HepG2 (cell line): ENCODE measurements around the gene FAM174C. TPM values are rescaled to one million over a fixed set of nuclear protein-coding genes. Genes with fewer than 3 reads are reported as not detected.

Experiments
- KLF11 ChIP-seq: IDR thresholded peaks from 2 replicates; pipeline ENCODE4 v1.6.1; 2016; ENCODE audit warnings: missing compliant biosample characterization
- MYC ChIP-seq: sonication (generic); formaldehyde crosslinking; IDR thresholded peaks from 2 replicates; pipeline ENCODE4 v1.9.0; 2021; ENCODE audit warnings: missing genetic modification reagents, borderline replicate concordance
- NCOA5 ChIP-seq: sonication (generic); formaldehyde crosslinking; IDR thresholded peaks from 2 replicates; pipeline ENCODE4 v1.4.0; 2020; ENCODE audit warnings: missing genetic modification reagents
- SPEN ChIP-seq: sonication (generic); formaldehyde crosslinking; IDR thresholded peaks from 2 replicates; pipeline ENCODE4 v1.5.1; 2020; ENCODE audit warnings: low read depth, mild to moderate bottlenecking, missing genetic modification reagents
- SRY ChIP-seq: sonication (generic); formaldehyde crosslinking; IDR thresholded peaks from 2 replicates; pipeline ENCODE4 v1.8.0; 2022; ENCODE audit warnings: mild to moderate bottlenecking, missing genetic modification reagents
- THAP11 ChIP-seq: IDR thresholded peaks from 2 replicates; pipeline ENCODE4 v1.6.1; 2016; ENCODE audit warnings: missing biosample characterization, missing genetic modification reagents
- ZC3H4 ChIP-seq: sonication (generic); formaldehyde crosslinking; IDR thresholded peaks from 2 replicates; pipeline ENCODE4 v1.4.0; 2020; ENCODE audit warnings: missing genetic modification reagents, borderline replicate concordance
- ZNF251 ChIP-seq: sonication (generic); formaldehyde crosslinking; IDR thresholded peaks from 2 replicates; pipeline ENCODE4 v1.9.0; 2021; ENCODE audit warnings: mild to moderate bottlenecking, missing genetic modification reagents
- ZNF510 ChIP-seq: sonication (generic); formaldehyde crosslinking; IDR thresholded peaks from 2 replicates; pipeline ENCODE4 v1.4.0; 2020; ENCODE audit warnings: low read depth, mild to moderate bottlenecking, missing genetic modification reagents
- polyA plus RNA-seq, 8 experiments: library from polyadenylated mRNA; depleted of rRNA in 3 of 8; stranded (reverse) in 7 of 8; unstranded in 1 of 8; fragments of >200 nt; fragmentation: Illumina TruSeq in 4 of 8; extraction: Trizol in 4 of 8; gene quantifications; 2 replicates each; pipeline versions ENCODE4 v1.2.1 to v1.2.3, GENCODE V29; 2011 to 2016; ENCODE audit warnings: low read depth in 4 of 8, missing spikeins in 1 of 8, mixed read lengths in 1 of 8; ENCODE audit not compliant: insufficient read depth in 1 of 8
- total RNA-seq, 5 experiments: library from RNA; depleted of rRNA; stranded (reverse); fragments of >200 nt; fragmentation: Illumina TruSeq; extraction: Trizol; gene quantifications; 2 replicates each; pipeline ENCODE4 v1.2.3, GENCODE V29; 2016; ENCODE audit warnings: low read depth in 1 of 5
- TF ChIP-seq, protein P1 (sequence below): sonication (generic); formaldehyde crosslinking; IDR thresholded peaks from 2 replicates; pipeline ENCODE4 v1.5.0; 2020; ENCODE audit warnings: missing genetic modification reagents
- TF ChIP-seq, protein P2 (sequence below): sonication (generic); formaldehyde crosslinking; IDR thresholded peaks from 2 replicates; pipeline ENCODE4 v1.8.1; 2023; ENCODE audit warnings: mild to moderate bottlenecking, inconsistent platforms, moderate library complexity, missing genetic modification reagents, borderline replicate concordance
- TF ChIP-seq, protein P3 (sequence below): sonication (generic); formaldehyde crosslinking; IDR thresholded peaks from 2 replicates; pipeline ENCODE4 v1.4.0; 2020; ENCODE audit warnings: low read depth, missing genetic modification reagents
- TF ChIP-seq, protein P4 (sequence below): sonication (generic); formaldehyde crosslinking; IDR thresholded peaks from 2 replicates; pipeline ENCODE4 v1.4.0; 2020; ENCODE audit warnings: missing genetic modification reagents, borderline replicate concordance

The FAM174C gene
- total and polyA plus RNA-seq, 2 of the 13 experiments (the other 11 are each of a cell fraction or from before 2014, with no cell fraction given), result 19.5 to 31.3 TPM

DNA sequence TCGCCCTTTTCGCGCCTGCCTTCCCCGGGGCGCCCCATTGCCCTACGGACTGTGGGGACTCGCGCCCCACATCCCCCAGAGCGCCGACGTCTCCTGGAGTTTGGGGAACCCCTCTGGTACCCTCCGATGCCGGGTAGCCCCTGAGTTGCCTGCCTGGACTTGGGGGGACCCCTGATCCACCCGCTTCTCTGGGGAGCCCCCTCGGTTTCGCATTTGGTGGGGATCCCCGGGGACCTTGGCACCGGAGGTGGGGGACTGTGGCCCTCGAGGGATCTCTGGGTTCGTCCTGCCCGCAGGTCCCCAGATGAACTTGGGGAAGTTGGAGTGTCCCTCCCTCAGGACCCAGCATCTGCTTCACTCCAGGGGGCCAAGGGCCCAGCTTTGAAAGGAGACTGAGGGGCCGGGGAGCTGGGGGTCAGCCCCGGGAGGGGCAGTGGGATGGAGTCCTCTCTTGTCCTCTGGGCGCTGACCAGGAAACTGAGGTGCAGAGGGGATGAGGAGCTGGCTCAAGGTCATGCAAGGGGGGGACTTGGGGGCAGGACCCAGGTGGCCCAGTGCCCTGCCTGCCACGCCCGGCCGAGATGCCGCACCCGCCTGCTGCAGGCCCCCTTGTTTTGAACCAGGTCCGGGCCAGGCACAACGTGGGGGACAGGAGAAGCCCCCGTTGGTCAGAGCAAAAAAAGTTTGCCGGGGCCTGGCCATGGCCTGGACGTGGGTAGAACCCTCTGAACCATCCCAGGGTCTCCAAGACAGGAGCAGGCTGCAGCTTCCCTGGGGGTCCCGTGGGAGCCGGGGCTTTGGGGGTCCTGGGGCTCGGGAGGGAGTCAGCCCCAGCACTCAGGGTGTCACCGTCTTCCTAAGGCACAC lies 11.4 kb downstream of the FAM174C start (continued):
- TF ChIP-seq NCOA5 (no peak), SRY (CRISPR knock-in tag) (0 out of 2 replicates have a peak, but pooled peaks have one; percentile 48), MYC (peak; percentile 14; the same call in 1 of the 2 replicates), THAP11 (CRISPR knock-in tag) (no peak), KLF11 (CRISPR knock-in tag) (no peak), ZNF510 (CRISPR knock-in tag) (no peak), ZC3H4 (CRISPR knock-in tag) (no peak), ZNF251 (CRISPR knock-in tag) (no peak), SPEN (CRISPR knock-in tag) (peak; percentile 12; the same call in 1 of the 2 replicates)
- TF ChIP-seq, protein P1, sequence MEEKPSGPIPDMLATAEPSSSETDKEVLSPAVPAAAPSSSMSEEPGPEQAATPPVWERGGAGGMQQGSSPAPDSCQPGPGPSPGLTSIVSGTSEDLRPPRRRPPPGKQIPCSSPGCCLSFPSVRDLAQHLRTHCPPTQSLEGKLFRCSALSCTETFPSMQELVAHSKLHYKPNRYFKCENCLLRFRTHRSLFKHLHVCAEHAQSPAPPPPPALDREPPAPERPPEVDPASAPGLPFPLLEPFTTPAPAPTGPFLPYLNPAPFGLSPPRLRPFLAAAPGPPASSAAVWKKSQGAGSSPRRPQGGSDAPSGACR (CRISPR knock-in tag), result no peak
- TF ChIP-seq, protein P2, sequence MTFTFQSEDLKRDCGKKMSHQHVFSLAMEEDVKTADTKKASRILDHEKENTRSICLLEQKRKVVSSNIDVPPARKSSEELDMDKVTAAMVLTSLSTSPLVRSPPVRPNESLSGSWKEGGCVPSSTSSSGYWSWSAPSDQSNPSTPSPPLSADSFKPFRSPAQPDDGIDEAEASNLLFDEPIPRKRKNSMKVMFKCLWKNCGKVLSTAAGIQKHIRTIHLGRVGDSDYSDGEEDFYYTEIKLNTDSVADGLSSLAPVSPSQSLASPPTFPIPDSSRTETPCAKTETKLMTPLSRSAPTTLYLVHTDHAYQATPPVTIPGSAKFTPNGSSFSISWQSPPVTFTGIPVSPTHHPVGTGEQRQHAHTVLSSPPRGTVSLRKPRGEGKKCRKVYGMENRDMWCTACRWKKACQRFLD, result no peak
- TF ChIP-seq, protein P3, sequence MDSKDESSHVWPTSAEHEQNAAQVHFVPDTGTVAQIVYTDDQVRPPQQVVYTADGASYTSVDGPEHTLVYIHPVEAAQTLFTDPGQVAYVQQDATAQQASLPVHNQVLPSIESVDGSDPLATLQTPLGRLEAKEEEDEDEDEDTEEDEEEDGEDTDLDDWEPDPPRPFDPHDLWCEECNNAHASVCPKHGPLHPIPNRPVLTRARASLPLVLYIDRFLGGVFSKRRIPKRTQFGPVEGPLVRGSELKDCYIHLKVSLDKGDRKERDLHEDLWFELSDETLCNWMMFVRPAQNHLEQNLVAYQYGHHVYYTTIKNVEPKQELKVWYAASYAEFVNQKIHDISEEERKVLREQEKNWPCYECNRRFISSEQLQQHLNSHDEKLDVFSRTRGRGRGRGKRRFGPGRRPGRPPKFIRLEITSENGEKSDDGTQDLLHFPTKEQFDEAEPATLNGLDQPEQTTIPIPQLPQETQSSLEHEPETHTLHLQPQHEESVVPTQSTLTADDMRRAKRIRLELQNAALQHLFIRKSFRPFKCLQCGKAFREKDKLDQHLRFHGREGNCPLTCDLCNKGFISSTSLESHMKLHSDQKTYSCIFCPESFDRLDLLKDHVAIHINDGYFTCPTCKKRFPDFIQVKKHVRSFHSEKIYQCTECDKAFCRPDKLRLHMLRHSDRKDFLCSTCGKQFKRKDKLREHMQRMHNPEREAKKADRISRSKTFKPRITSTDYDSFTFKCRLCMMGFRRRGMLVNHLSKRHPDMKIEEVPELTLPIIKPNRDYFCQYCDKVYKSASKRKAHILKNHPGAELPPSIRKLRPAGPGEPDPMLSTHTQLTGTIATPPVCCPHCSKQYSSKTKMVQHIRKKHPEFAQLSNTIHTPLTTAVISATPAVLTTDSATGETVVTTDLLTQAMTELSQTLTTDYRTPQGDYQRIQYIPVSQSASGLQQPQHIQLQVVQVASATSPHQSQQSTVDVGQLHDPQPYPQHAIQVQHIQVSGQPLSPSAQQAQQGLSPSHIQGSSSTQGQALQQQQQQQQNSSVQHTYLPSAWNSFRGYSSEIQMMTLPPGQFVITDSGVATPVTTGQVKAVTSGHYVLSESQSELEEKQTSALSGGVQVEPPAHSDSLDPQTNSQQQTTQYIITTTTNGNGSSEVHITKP, result no peak
- TF ChIP-seq, protein P4, sequence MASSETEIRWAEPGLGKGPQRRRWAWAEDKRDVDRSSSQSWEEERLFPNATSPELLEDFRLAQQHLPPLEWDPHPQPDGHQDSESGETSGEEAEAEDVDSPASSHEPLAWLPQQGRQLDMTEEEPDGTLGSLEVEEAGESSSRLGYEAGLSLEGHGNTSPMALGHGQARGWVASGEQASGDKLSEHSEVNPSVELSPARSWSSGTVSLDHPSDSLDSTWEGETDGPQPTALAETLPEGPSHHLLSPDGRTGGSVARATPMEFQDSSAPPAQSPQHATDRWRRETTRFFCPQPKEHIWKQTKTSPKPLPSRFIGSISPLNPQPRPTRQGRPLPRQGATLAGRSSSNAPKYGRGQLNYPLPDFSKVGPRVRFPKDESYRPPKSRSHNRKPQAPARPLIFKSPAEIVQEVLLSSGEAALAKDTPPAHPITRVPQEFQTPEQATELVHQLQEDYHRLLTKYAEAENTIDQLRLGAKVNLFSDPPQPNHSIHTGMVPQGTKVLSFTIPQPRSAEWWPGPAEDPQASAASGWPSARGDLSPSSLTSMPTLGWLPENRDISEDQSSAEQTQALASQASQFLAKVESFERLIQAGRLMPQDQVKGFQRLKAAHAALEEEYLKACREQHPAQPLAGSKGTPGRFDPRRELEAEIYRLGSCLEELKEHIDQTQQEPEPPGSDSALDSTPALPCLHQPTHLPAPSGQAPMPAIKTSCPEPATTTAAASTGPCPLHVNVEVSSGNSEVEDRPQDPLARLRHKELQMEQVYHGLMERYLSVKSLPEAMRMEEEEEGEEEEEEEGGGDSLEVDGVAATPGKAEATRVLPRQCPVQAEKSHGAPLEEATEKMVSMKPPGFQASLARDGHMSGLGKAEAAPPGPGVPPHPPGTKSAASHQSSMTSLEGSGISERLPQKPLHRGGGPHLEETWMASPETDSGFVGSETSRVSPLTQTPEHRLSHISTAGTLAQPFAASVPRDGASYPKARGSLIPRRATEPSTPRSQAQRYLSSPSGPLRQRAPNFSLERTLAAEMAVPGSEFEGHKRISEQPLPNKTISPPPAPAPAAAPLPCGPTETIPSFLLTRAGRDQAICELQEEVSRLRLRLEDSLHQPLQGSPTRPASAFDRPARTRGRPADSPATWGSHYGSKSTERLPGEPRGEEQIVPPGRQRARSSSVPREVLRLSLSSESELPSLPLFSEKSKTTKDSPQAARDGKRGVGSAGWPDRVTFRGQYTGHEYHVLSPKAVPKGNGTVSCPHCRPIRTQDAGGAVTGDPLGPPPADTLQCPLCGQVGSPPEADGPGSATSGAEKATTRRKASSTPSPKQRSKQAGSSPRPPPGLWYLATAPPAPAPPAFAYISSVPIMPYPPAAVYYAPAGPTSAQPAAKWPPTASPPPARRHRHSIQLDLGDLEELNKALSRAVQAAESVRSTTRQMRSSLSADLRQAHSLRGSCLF, result no peak
